ENCODE results near the gene RAB20.

DNA sequence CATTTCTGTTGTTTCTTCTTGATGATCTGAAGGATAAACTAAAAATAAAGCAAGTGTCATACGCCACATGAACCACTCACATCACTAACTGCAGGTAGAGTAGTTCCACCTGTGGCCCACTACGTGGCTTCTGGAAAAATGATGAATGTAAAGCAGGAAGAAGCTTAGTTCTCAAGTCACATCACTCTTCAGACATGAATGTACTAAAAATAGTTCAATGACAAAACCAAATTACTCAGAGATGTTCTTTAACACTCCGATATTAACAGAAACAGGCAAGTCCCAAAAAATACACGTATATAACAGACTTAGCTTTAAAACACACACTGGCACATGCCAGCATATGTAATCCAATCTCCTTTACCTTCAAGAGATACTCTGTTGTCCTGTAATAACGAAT, 21.6 kb downstream of the RAB20 start:
- TF ChIP-seq, protein P1, sequence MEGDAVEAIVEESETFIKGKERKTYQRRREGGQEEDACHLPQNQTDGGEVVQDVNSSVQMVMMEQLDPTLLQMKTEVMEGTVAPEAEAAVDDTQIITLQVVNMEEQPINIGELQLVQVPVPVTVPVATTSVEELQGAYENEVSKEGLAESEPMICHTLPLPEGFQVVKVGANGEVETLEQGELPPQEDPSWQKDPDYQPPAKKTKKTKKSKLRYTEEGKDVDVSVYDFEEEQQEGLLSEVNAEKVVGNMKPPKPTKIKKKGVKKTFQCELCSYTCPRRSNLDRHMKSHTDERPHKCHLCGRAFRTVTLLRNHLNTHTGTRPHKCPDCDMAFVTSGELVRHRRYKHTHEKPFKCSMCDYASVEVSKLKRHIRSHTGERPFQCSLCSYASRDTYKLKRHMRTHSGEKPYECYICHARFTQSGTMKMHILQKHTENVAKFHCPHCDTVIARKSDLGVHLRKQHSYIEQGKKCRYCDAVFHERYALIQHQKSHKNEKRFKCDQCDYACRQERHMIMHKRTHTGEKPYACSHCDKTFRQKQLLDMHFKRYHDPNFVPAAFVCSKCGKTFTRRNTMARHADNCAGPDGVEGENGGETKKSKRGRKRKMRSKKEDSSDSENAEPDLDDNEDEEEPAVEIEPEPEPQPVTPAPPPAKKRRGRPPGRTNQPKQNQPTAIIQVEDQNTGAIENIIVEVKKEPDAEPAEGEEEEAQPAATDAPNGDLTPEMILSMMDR (IDR thresholded peaks at IDR 0.05; ENCODE audit: poor library complexity), result no peak
- TF ChIP-seq EZH2phosphoT487 (IDR thresholded peaks at IDR 0.05; ENCODE audit: low read depth, severe bottlenecking, unreplicated experiment), result no peak
- no peak for TF ChIP-seq EZH2 (IDR thresholded peaks at IDR 0.05; ENCODE audit: borderline replicate concordance)

Data from hepatocyte (in vitro differentiated cells).